Kidney epithelial cell (primary cell): ENCODE data around the gene RSPO4. TPM values are rescaled to one million over a fixed set of nuclear protein-coding genes. Genes with fewer than 3 reads are reported as not detected.

Source experiments
- DNase-seq: peaks from one replicate; pipeline ENCODE4 v3.0.0-alpha.2; 2010; ENCODE audit warnings: low read depth
- H3K27me3 ChIP-seq: 2 replicates; pipeline ENCODE4 v1.6.0; 2011; ENCODE audit warnings: low read length; ENCODE audit not compliant: control insufficient read depth, insufficient read depth
- H3K36me3 ChIP-seq: 2 replicates; pipeline ENCODE4 v1.5.1; 2011; ENCODE audit warnings: low read length; ENCODE audit not compliant: control insufficient read depth, insufficient read depth
- H3K4me3 ChIP-seq: 2 replicates; pipeline ENCODE4 v1.5.1; 2011; ENCODE audit warnings: low read depth, mild to moderate bottlenecking, control low read depth, low read length
- total RNA-seq: library from RNA; depleted of rRNA; stranded (reverse); fragments of >200 nt; gene quantifications from 2 replicates; pipeline ENCODE4 v1.2.3, GENCODE V29; 2015
- TF ChIP-seq, protein P1 (sequence below): IDR thresholded peaks from 2 replicates; pipeline ENCODE4 v1.5.1; 2011; ENCODE audit warnings: mild to moderate bottlenecking, moderate library complexity, low read length, control low read depth, inconsistent platforms; ENCODE audit not compliant: insufficient read depth, poor library complexity, severe bottlenecking

RSPO4 gene
- total RNA-seq, 1 donor from 2014 or later, result 3.3 TPM

DNA sequence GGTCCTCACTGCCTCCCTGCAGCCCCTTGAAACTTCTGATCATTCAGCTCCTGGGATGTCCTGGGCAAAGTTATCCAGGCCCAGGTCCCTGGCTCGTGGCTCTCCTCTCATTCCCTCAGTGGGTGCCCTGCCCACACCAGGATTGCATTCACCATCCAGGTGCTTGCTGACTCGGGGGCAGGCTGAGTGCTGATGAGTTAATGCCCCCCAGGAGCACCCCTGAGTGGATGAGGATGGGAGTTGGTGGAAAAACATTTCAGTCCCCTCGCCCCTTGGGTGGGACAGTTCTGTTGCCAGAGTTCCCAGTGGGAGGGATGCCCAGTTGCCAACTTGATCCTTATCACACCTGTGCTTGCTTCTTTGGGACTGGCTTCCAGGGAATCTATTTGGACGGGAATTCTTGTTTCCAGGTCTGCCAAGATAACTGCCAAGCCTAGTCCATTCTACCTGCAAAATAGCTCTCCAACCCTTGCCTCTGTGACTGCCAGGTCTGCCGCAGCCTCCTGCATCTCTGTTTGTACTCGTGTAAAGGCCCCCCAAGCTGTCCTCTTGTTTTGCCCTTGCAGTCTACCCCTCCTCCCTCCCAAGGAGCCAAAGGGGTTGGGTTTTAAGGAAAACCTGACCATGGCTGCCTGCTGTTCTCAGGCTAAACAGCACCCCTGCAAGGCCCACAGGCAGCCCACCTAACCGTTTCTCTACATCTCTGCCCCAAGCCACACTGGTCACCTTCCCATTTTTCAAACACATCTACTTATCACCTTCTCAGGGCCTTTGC is 11.6 kb upstream of the RSPO4 start:
- no peak overlapping the region for H3K4me3 ChIP-seq
- H3K36me3 ChIP-seq, result no peaks in the 10 kb centered on the region
- H3K27me3 ChIP-seq, result no peaks in the 10 kb centered on the region
- TF ChIP-seq, protein P1, sequence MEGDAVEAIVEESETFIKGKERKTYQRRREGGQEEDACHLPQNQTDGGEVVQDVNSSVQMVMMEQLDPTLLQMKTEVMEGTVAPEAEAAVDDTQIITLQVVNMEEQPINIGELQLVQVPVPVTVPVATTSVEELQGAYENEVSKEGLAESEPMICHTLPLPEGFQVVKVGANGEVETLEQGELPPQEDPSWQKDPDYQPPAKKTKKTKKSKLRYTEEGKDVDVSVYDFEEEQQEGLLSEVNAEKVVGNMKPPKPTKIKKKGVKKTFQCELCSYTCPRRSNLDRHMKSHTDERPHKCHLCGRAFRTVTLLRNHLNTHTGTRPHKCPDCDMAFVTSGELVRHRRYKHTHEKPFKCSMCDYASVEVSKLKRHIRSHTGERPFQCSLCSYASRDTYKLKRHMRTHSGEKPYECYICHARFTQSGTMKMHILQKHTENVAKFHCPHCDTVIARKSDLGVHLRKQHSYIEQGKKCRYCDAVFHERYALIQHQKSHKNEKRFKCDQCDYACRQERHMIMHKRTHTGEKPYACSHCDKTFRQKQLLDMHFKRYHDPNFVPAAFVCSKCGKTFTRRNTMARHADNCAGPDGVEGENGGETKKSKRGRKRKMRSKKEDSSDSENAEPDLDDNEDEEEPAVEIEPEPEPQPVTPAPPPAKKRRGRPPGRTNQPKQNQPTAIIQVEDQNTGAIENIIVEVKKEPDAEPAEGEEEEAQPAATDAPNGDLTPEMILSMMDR, result no peak
- DNase-seq, result no peak

DNA sequence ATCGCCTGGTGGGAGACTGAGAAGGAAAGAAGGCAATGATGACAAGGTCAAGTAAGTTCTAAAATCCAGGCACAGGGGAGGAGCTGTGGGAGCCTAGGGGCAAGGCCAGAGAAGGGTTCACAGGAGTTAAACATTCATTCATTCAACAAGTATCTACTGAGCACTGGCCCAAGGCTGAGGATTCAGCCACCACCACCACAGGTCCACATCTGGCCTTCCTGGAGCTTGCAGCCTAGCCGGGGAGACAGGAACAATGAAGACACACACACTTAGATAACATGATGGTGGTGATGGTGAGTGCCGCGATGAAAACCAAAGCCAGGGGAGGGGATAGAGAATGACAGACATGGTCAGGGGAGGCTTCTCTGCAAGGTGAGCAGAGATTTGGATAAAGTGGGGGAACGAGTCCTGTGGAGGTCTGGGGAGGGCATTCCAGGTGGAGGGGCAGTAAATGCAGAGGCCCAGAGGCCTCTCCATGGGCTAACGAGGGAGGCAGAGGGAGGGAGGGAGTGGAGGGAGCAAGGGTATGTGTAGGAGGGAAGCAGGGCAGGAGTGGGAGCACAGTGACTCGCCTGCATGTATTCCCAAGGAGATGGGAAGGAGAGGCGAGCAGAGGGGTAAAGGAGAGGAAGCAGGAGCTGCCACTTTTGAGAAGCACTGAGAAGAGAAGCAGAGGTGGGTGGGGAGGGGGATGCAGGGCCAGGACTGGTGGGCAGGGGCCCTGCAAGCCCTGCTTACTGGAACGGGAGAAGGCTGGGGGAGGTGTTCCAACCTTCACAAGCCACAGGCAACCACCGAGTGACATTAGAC is 10.5 kb upstream of the RSPO4 start:
- DNase-seq, result no peak
- no peak overlapping the region for H3K4me3 ChIP-seq
- TF ChIP-seq, protein P1, result no peak
- no peaks in the 10 kb centered on the region for H3K27me3 ChIP-seq
- no peaks in the 10 kb centered on the region for H3K36me3 ChIP-seq

DNA sequence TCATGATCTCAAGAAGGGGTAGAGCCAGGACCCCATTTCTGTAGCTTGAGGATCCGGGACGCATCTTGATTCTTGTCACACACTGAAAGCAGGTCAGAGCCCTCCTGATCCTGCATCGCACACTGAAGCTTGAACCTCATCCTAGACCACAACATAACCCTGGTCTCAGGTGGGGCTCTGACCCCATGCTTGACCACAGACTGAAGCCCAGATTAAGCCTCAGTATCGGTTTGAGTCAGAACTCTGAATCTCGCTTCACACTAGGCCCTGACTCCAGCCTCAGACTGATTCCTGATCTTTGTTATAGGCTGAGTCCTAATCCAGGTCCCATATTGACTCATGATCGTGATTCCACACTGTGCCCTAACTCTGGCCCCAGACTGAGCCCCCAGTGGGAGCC is 8.5 kb upstream of the RSPO4 start:
- Histone ChIP-seq H3K27me3 (no peaks in the 10 kb centered on the region), H3K4me3 (no peak overlapping the region), H3K36me3 (no peaks in the 10 kb centered on the region)
- TF ChIP-seq, protein P1, result no peak
- DNase-seq, result no peak

DNA sequence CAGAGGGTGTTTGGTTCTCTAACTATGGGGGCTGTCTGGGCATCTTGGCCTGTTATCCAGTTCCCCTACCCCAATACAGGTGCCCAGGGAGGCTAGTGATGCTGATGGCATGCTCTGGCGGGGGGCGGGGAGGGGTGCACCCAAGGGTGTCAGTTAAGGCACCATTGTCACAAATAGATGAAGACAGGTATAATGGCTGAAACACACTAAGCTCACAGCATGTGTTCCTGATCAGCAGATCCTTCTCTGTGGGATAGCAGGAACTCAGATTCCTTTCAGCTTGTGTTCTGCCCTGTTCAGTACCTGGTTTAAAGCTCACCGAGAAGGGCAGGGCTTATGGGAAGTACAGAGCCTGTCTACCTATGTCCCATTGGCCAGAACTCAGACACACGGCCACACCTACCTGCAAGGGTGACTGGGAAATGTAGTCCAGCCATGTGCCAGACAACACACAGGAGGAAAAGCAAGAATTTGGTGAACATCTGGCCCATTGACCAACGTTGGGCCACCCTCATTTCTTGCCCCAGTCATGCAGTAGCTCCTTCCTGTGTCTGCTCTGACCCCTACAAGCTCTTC is 3.4 kb upstream of the RSPO4 start:
- Histone ChIP-seq H3K4me3 (no peak overlapping the region), H3K36me3 (no peaks in the 10 kb centered on the region), H3K27me3 (peaks cover 22% of the 10 kb centered on the region)
- TF ChIP-seq, protein P1, result no peak
- peak; percentile 19 for DNase-seq

DNA sequence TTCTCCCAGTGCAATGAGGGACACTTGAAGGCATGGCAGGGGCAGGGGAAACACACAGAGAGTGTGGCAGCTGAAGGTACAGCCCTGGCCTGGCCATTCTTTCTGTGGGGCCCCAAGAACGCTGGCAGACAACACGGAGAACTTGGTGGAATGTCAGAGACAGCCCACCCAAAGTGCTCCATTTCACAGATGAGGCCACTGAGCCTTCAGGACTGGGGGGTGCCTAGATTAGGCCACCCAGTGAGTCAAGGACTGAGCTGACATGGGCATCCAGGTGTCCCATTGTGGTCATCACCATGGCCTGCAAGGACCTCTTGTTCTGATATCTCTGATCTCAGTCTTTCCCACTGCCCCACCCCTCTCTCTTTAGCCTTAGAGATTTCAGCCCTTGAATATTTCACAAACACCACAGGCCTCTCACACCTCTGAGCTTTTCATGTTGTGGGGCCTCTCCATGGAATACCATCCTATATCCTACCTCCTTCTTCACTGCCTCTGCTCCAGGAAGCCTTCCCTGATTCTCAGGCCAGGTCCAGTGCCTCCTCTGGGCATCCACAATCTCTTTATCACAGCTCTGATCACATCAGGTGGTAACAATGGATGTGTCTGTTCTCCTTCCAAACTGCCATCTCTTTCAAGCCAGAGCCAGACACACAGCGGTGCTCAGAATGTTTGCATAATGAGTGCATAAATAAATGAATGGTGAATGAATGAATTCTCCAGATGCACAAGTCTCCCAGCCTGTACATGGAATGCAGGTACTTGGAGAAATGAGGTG is 2.0 kb upstream of the RSPO4 start:
- peaks cover 22% of the 10 kb centered on the region for H3K27me3 ChIP-seq
- no peak for DNase-seq
- TF ChIP-seq, protein P1, result no peak
- no peaks in the 10 kb centered on the region for H3K36me3 ChIP-seq
- no peak overlapping the region for H3K4me3 ChIP-seq
